ENCODE measurements around the gene LGALS4. TPM values are rescaled to one million over a fixed set of nuclear protein-coding genes. Genes with fewer than 3 reads are reported as not detected.

Gene LGALS4
- total RNA-seq, 2 donors from 2014 or later, result 3.5 TPM; not detected in 1

- no peak overlapping the region for H3K27ac ChIP-seq
- ATAC-seq (ENCODE audit: insufficient number of reproducible peaks, low FRiP score, low read depth) (no peak), DNase-seq (ENCODE audit: low spot score) (no peak)
- H3K4me3 ChIP-seq, result no peak overlapping the region
- H3K36me3 ChIP-seq, result peaks cover 98% of the 10 kb centered on the region
- peaks cover 5 to 23% of the 10 kb centered on the region in 2 donors for H3K4me1 ChIP-seq (ENCODE audit: control insufficient read depth in 1 of 2, low read depth in 2 of 2)
- no peaks in the 10 kb centered on the region for H3K9me3 ChIP-seq
- H3K27me3 ChIP-seq (replicated peaks; ENCODE audit: insufficient read depth), result no peaks in the 10 kb centered on the region
- no peak for TF ChIP-seq CTCF (IDR thresholded peaks at IDR 0.05)
Observed at GRCh38 chr19:38841787-38842438, 29.2 kb upstream of the LGALS4 start.

- peak overlapping the region in 1 of 2 donors; percentile 49 for H3K27ac ChIP-seq
- ATAC-seq (ENCODE audit: insufficient number of reproducible peaks, low FRiP score, low read depth), result no peak
- peaks cover 2 to 23% of the 10 kb centered on the region in 2 donors for H3K4me1 ChIP-seq (ENCODE audit: control insufficient read depth in 1 of 2, low read depth in 2 of 2)
Observed at GRCh38 chr19:38841180-38841766, 28.5 kb upstream of the LGALS4 start.

GRCh38 chr19:38840583-38840968, 27.8 kb upstream of the LGALS4 start:
- H3K36me3 ChIP-seq, result peaks cover 87% of the 10 kb centered on the region
- DNase-seq (ENCODE audit: low spot score) (no peak), ATAC-seq (ENCODE audit: insufficient number of reproducible peaks, low FRiP score, low read depth) (no peak)
- no peaks in the 10 kb centered on the region for H3K9me3 ChIP-seq
- peak overlapping the region in 1 of 2 donors; percentile 49 for H3K27ac ChIP-seq
- TF ChIP-seq CTCF (IDR thresholded peaks at IDR 0.05), result no peak
- no peak overlapping the region for H3K4me3 ChIP-seq
- H3K4me1 ChIP-seq (ENCODE audit: control insufficient read depth in 1 of 2, low read depth in 2 of 2), result peaks cover 0 to 24% of the 10 kb centered on the region in 2 donors
- H3K27me3 ChIP-seq (replicated peaks; ENCODE audit: insufficient read depth), result no peaks in the 10 kb centered on the region

More at GRCh38 chr19:38841180-38841766, 28.5 kb upstream of the LGALS4 start:
- DNase-seq (ENCODE audit: low spot score), result no peak
- no peaks in the 10 kb centered on the region for H3K27me3 ChIP-seq (replicated peaks; ENCODE audit: insufficient read depth)
- no peak overlapping the region for H3K4me3 ChIP-seq
- no peak for TF ChIP-seq CTCF (IDR thresholded peaks at IDR 0.05)
- no peaks in the 10 kb centered on the region for H3K9me3 ChIP-seq
- H3K36me3 ChIP-seq, result peaks cover 94% of the 10 kb centered on the region

GRCh38 chr19:38839816-38840582, 27.3 kb upstream of the LGALS4 start:
- no peaks in the 10 kb centered on the region for H3K27me3 ChIP-seq (replicated peaks; ENCODE audit: insufficient read depth)
- peaks cover 81% of the 10 kb centered on the region for H3K36me3 ChIP-seq
- no peaks in the 10 kb centered on the region for H3K9me3 ChIP-seq
- ATAC-seq (ENCODE audit: insufficient number of reproducible peaks, low FRiP score, low read depth) (no peak), DNase-seq (ENCODE audit: low spot score) (no peak)
- H3K4me3 ChIP-seq, result no peak overlapping the region
- H3K4me1 ChIP-seq (ENCODE audit: control insufficient read depth in 1 of 2, low read depth in 2 of 2), result peaks cover 0 to 26% of the 10 kb centered on the region in 2 donors
- TF ChIP-seq CTCF (IDR thresholded peaks at IDR 0.05), result no peak
- H3K27ac ChIP-seq, result no peak overlapping the region

Measured in thoracic aorta (tissue), 2 donors.